ENCODE measurements around the gene DNAJA4. TPM values are rescaled to one million over a fixed set of nuclear protein-coding genes. Genes with fewer than 3 reads are reported as not detected.

Gene DNAJA4
- total and polyA plus RNA-seq, 2 experiments from 2014 or later: 5.0 to 12.5 TPM

- no peak overlapping the region for H3K27ac Mint-ChIP-seq
- peaks cover 2% of the 10 kb centered on the region for H3K27me3 Mint-ChIP-seq (ENCODE audit: insufficient read depth, low read depth, poor library complexity)
- Histone ChIP-seq H3F3A (replicated peaks; ENCODE audit: low read depth) (no peaks in the 10 kb centered on the region), H3K4me3 (no peak overlapping the region), H3K36me3 (ENCODE audit: insufficient read depth) (0 out of 2 replicates have a peak, but pooled peaks cover 5% of the 10 kb centered on the region), H3K4me1 (ENCODE audit: insufficient read depth) (no peaks in the 10 kb centered on the region), H2AFZ (no peak overlapping the region), H3K79me2 (replicated peaks; ENCODE audit: insufficient read depth) (no peaks in the 10 kb centered on the region), H3K9me2 (ENCODE audit: insufficient read depth) (no peaks in the 10 kb centered on the region), H4K20me1 (replicated peaks; ENCODE audit: insufficient read depth) (no peaks in the 10 kb centered on the region), H3K27ac (ENCODE audit: low read depth) (no peak overlapping the region), H3K27me3 (ENCODE audit: insufficient read depth) (no peaks in the 10 kb centered on the region), H3K4me2 (no peak overlapping the region)
- TF ChIP-seq ZNF462 (CRISPR knock-in tag; IDR thresholded peaks at IDR 0.05) (no peak), ETS1 (IDR thresholded peaks at IDR 0.05) (no peak), REST (IDR thresholded peaks at IDR 0.05; ENCODE audit: unreplicated experiment) (no peak), STAT1 (IDR thresholded peaks at IDR 0.05; ENCODE audit: unreplicated experiment) (no peak)
- 0 out of 3 replicates have a peak, but pooled peaks cover 5% of the 10 kb centered on the region for H3K36me3 Mint-ChIP-seq (ENCODE audit: low read depth)
- H3K9me3 Mint-ChIP-seq: no peaks in the 10 kb centered on the region
- H3K4me1 Mint-ChIP-seq: no peaks in the 10 kb centered on the region
- DNase-seq (ENCODE audit: low spot score): no peak
- no peak overlapping the region for H3K4me3 Mint-ChIP-seq
- no peak for ATAC-seq
Observed at GRCh38 chr15:78280319-78281072, 16.1 kb downstream of the DNAJA4 start.
